ENCODE measurements around the gene MAMLD1.

Gene MAMLD1

DNA sequence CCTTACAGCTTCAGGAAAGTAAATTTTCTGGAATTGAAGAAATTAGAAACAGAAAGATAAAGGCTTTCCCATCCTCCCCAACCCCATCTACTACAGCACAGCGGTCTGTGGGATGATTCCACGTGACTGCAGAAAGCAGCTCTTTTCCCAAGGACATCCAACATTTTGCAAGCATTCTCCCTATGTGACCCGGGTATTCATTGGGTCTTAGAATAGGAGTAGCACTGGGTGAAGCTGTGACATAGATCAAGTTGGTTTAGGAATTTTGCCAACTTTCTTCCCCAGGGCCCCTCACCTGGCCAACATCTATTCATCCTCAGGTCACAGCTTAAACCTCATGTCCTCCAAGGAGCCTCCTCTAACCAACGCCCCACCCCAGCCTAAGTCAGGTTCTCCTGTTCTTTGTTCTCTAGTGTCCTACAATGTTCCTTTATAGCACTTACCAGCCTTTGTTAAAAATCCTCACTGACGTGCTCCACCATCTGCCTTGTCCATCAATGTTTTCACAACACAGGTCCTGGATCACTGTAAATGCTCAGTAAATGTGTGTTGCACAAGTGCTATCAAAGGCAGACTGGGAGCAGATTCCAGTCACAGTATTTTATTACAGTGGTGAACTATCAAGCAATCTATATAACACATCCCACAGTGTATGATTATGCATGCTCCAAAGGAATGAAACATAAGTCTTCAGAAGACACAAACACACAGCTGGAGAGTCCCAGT lies 124.4 kb downstream of the MAMLD1 start:
- Histone ChIP-seq H3K79me2 (ENCODE audit: insufficient read depth, low read depth) (no peaks in the 10 kb centered on the region), H3K9ac (no peak overlapping the region), H3K4me1 (ENCODE audit: low read depth, poor library complexity, severe bottlenecking) (no peaks in the 10 kb centered on the region), H2AFZ (ENCODE audit: low read depth) (no peak overlapping the region), H4K20me1 (ENCODE audit: insufficient read depth) (no peaks in the 10 kb centered on the region), H3K4me2 (no peak overlapping the region), H3K4me3 (IDR thresholded peaks at IDR 0.05; ENCODE audit: insufficient read depth, low read depth, low read length) (no peak overlapping the region), H3K36me3 (ENCODE audit: insufficient read depth) (no peaks in the 10 kb centered on the region), H3K27me3 (ENCODE audit: insufficient read depth, low read depth) (no peaks in the 10 kb centered on the region), H3K27ac (no peak overlapping the region)
- TF ChIP-seq, protein P1, sequence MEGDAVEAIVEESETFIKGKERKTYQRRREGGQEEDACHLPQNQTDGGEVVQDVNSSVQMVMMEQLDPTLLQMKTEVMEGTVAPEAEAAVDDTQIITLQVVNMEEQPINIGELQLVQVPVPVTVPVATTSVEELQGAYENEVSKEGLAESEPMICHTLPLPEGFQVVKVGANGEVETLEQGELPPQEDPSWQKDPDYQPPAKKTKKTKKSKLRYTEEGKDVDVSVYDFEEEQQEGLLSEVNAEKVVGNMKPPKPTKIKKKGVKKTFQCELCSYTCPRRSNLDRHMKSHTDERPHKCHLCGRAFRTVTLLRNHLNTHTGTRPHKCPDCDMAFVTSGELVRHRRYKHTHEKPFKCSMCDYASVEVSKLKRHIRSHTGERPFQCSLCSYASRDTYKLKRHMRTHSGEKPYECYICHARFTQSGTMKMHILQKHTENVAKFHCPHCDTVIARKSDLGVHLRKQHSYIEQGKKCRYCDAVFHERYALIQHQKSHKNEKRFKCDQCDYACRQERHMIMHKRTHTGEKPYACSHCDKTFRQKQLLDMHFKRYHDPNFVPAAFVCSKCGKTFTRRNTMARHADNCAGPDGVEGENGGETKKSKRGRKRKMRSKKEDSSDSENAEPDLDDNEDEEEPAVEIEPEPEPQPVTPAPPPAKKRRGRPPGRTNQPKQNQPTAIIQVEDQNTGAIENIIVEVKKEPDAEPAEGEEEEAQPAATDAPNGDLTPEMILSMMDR (conservative IDR thresholded peaks at IDR 0.05; ENCODE audit: low read depth, low read length): no peak

DNA sequence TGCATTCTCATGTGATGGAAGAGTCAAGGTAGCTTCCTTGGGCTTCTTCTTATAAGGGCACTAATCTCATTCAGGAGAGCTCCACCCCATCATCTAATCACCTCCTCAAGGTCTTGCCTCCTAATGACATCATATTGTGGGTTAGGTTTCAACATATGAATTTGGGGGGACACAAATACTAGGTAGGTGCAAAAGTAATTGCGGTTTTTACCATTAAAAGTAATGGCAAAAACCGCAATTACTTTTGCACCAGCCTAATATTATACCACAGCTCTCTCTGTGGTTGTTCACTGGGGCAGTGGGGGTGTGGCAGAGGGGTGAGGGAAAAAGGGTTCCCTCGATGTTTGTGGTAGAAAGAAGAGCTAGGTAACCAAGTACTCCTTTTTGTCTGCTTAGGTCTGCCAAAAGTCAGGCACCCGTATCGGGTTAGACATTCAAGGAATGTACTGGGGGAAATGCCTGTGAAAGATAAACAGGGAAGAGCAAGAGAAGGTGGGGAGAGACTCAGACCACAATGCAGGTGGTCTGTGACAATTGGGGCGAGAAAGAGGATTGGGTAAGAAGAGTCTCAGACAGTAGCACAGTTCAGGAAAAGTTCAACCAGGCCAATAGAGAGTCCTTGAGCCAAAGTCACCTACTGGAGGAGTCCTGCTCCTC lies 126.4 kb downstream of the MAMLD1 start:
- Histone ChIP-seq H3K4me2 (no peak overlapping the region), H4K20me1 (ENCODE audit: insufficient read depth) (no peaks in the 10 kb centered on the region), H3K36me3 (ENCODE audit: insufficient read depth) (no peaks in the 10 kb centered on the region), H2AFZ (ENCODE audit: low read depth) (no peak overlapping the region), H3K27ac (no peak overlapping the region), H3K9ac (no peak overlapping the region), H3K4me1 (ENCODE audit: low read depth, poor library complexity, severe bottlenecking) (no peaks in the 10 kb centered on the region), H3K27me3 (ENCODE audit: insufficient read depth, low read depth) (no peaks in the 10 kb centered on the region), H3K79me2 (ENCODE audit: insufficient read depth, low read depth) (no peaks in the 10 kb centered on the region), H3K4me3 (IDR thresholded peaks at IDR 0.05; ENCODE audit: insufficient read depth, low read depth, low read length) (no peak overlapping the region)
- TF ChIP-seq, protein P1 (conservative IDR thresholded peaks at IDR 0.05; ENCODE audit: low read depth, low read length): no peak

DNA sequence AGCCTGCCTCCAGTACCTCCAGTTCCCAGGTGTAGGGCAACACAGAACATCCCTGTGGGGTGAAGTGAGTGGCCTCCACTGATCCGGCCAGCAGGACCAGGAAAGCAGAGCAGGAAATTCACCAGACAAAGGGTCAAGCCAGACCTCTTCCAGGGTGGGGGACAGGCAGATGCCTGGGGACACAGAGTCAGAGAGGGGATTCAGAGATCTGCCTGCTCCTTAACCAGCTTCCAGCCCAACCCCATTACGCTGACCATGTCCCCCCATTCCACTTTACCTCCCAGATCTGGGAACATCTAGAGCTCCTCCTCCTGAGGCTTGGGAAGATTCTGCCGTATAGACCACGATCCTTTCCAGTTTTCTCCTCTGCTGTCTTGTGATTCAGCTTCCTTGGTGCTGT lies 132.4 kb downstream of the MAMLD1 start:
- H3K27ac ChIP-seq: no peak overlapping the region
- H3K36me3 ChIP-seq (ENCODE audit: insufficient read depth): no peaks in the 10 kb centered on the region
- no peak overlapping the region for H3K9ac ChIP-seq
- no peak overlapping the region for H3K4me3 ChIP-seq (IDR thresholded peaks at IDR 0.05; ENCODE audit: insufficient read depth, low read depth, low read length)
- no peaks in the 10 kb centered on the region for H3K27me3 ChIP-seq (ENCODE audit: insufficient read depth, low read depth)
- no peaks in the 10 kb centered on the region for H4K20me1 ChIP-seq (ENCODE audit: insufficient read depth)
- H3K4me2 ChIP-seq: no peak overlapping the region
- H3K4me1 ChIP-seq (ENCODE audit: low read depth, poor library complexity, severe bottlenecking): no peaks in the 10 kb centered on the region
- H2AFZ ChIP-seq (ENCODE audit: low read depth): no peak overlapping the region
- TF ChIP-seq, protein P1 (conservative IDR thresholded peaks at IDR 0.05; ENCODE audit: low read depth, low read length): no peak
- no peaks in the 10 kb centered on the region for H3K79me2 ChIP-seq (ENCODE audit: insufficient read depth, low read depth)

DNA sequence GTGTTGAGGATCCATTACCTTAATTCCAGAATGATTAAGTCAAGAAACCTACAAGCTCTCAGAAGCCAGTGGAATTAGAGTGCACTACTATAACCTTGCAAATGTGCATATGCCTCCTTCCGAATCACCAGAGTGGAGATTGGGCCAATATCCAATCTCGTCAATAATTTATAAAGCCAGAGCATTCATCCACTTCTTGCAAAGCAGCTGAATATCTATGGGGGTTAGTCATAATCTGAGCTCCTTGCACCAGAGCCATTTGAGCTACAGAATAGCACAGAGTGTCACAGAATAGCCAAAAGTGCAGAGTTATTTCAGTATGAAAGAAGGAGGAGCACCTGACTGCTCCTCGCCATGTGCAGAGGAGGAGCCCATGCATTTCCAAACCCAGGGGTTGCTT lies 136.1 kb downstream of the MAMLD1 start:
- Histone ChIP-seq H3K27me3 (ENCODE audit: insufficient read depth, low read depth) (no peaks in the 10 kb centered on the region), H3K79me2 (ENCODE audit: insufficient read depth, low read depth) (no peaks in the 10 kb centered on the region), H2AFZ (ENCODE audit: low read depth) (no peak overlapping the region), H3K4me2 (no peak overlapping the region), H3K4me1 (ENCODE audit: low read depth, poor library complexity, severe bottlenecking) (no peaks in the 10 kb centered on the region), H3K27ac (no peak overlapping the region), H3K4me3 (IDR thresholded peaks at IDR 0.05; ENCODE audit: insufficient read depth, low read depth, low read length) (no peak overlapping the region), H4K20me1 (ENCODE audit: insufficient read depth) (no peaks in the 10 kb centered on the region), H3K36me3 (ENCODE audit: insufficient read depth) (no peaks in the 10 kb centered on the region), H3K9ac (no peak overlapping the region)
- TF ChIP-seq, protein P1 (conservative IDR thresholded peaks at IDR 0.05; ENCODE audit: low read depth, low read length): no peak
